DND-41 (cell line): ENCODE measurements around the gene VPS8.

Source experiments
- ATAC-seq: fragments of 200-7000 bp; cut with Tn5 transposase; 3 replicates; pipeline ENCODE4 v1.9.1; 2021; ENCODE audit warnings: low read depth; ENCODE audit not compliant: insufficient read depth
- DNase-seq: peaks from one replicate; pipeline ENCODE4 v3.0.0-alpha.2; 2020
- H2AFZ ChIP-seq: 2 replicates; pipeline ENCODE4 v1.6.0; 2012; ENCODE audit warnings: low read depth, low read length
- H3K27ac ChIP-seq: 2 replicates; pipeline ENCODE4 v1.5.1; 2012; ENCODE audit warnings: low read length, inconsistent platforms
- H3K27me3 ChIP-seq: fragments of 200-600 bp; sonication (generic); 2 replicates; pipeline ENCODE4 v1.6.0; 2012; ENCODE audit warnings: low read length, mild to moderate bottlenecking, inconsistent platforms; ENCODE audit not compliant: insufficient read depth, poor library complexity
- H3K36me3 ChIP-seq: 2 replicates; pipeline ENCODE4 v1.5.1; 2012; ENCODE audit warnings: low read length, inconsistent platforms; ENCODE audit not compliant: insufficient read depth
- H3K4me1 ChIP-seq: 2 replicates; pipeline ENCODE4 v1.5.1; 2012; ENCODE audit warnings: mild to moderate bottlenecking, low read length; ENCODE audit not compliant: insufficient read depth
- H3K4me2 ChIP-seq: 2 replicates; pipeline ENCODE4 v1.6.0; 2012; ENCODE audit warnings: mild to moderate bottlenecking, moderate library complexity, low read length, inconsistent platforms; ENCODE audit not compliant: insufficient read depth
- H3K4me3 ChIP-seq, 2 experiments: fragments of 200-600 bp in 1 of 2; shearing (Covaris generic) in 1 of 2; 2 replicates each; pipeline ENCODE4 v1.5.1; 2012 to 2016; ENCODE audit warnings: inconsistent platforms in 2 of 2, low read length in 2 of 2, mild to moderate bottlenecking in 2 of 2, low read depth in 1 of 2, moderate library complexity in 1 of 2
- H3K79me2 ChIP-seq: 2 replicates; pipeline ENCODE4 v1.6.0; 2012; ENCODE audit warnings: low read length, inconsistent platforms; ENCODE audit not compliant: insufficient read depth
- H3K9ac ChIP-seq: 2 replicates; pipeline ENCODE4 v1.6.0; 2012; ENCODE audit warnings: low read depth, mild to moderate bottlenecking, inconsistent platforms, low read length, moderate library complexity
- H3K9me3 ChIP-seq: 2 replicates; pipeline ENCODE4 v1.5.1; 2012; ENCODE audit warnings: low read length, moderate library complexity, mild to moderate bottlenecking, inconsistent platforms; ENCODE audit not compliant: insufficient read depth, severe bottlenecking
- H4K20me1 ChIP-seq: 2 replicates; pipeline ENCODE4 v1.6.0; 2012; ENCODE audit warnings: low read length; ENCODE audit not compliant: insufficient read depth
- EZH2 ChIP-seq: IDR thresholded peaks from 3 replicates; pipeline ENCODE4 v1.6.1; 2012; ENCODE audit warnings: borderline replicate concordance, low read depth, mild to moderate bottlenecking, moderate library complexity, low read length, inconsistent platforms; ENCODE audit not compliant: severe bottlenecking
- TF ChIP-seq, protein P1 (sequence below): IDR thresholded peaks from 2 replicates; pipeline ENCODE4 v1.5.1; 2012; ENCODE audit warnings: borderline replicate concordance, low read length, moderate library complexity, mild to moderate bottlenecking; ENCODE audit not compliant: poor library complexity, severe bottlenecking; ENCODE audit errors: extremely low read depth

VPS8 gene

DNA sequence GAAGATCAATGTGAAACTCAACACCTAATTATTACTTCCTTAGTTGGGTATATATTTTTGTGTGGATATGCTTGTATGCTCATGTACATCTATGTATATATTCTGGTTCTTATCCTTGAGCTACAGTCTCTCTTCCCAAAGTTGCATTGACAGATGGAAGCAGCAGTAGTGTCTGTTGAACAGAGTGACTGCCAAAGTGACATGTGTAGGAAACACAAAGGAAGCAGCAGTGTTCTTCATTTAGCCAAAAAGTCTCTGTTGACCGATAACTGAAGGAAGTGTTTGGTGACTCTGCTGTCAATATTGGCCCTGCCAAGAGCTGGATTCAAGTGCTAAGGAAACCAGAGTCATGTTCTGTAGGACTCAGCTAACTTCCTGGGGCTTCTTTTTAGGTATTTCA, 217.1 kb downstream of the VPS8 start:
- Histone ChIP-seq H3K27ac (no peak overlapping the region), H3K4me1 (no peaks in the 10 kb centered on the region), H3K4me2 (no peak overlapping the region), H2AFZ (no peak overlapping the region), H3K79me2 (no peaks in the 10 kb centered on the region), H4K20me1 (no peaks in the 10 kb centered on the region), H3K9ac (no peak overlapping the region), H3K27me3 (no peaks in the 10 kb centered on the region), H3K36me3 (no peaks in the 10 kb centered on the region; the same call in 1 of the 2 replicates), H3K9me3 (no peaks in the 10 kb centered on the region), H3K4me3 (no peak overlapping the region)
- DNase-seq (no peak), ATAC-seq (no peak)
- no peak for TF ChIP-seq EZH2
- TF ChIP-seq, protein P1, sequence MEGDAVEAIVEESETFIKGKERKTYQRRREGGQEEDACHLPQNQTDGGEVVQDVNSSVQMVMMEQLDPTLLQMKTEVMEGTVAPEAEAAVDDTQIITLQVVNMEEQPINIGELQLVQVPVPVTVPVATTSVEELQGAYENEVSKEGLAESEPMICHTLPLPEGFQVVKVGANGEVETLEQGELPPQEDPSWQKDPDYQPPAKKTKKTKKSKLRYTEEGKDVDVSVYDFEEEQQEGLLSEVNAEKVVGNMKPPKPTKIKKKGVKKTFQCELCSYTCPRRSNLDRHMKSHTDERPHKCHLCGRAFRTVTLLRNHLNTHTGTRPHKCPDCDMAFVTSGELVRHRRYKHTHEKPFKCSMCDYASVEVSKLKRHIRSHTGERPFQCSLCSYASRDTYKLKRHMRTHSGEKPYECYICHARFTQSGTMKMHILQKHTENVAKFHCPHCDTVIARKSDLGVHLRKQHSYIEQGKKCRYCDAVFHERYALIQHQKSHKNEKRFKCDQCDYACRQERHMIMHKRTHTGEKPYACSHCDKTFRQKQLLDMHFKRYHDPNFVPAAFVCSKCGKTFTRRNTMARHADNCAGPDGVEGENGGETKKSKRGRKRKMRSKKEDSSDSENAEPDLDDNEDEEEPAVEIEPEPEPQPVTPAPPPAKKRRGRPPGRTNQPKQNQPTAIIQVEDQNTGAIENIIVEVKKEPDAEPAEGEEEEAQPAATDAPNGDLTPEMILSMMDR = no peak

DNA sequence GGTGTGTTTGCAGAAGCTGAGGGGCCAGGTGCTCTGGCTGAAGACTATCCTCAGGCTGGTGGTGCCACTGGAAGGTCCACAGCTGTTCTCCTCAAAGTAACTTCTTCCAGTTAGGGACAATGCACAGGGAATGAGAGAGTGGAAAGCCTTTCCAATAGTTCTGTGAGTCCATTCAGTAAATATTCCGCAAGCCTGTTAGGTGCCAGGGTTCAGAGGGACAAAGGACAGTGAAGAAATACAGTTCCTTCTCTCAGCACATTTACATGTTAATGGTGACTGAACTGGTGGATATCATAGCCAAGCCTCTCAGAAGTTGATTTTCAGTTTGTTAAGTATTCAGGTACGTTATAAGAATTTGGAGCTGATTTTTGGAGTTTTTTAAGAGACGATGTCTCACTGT, 218.4 kb downstream of the VPS8 start:
- no peaks in the 10 kb centered on the region for H3K9me3 ChIP-seq
- no peak for TF ChIP-seq EZH2
- TF ChIP-seq, protein P1 = no peak
- no peak overlapping the region for H2AFZ ChIP-seq
- H3K36me3 ChIP-seq = no peaks in the 10 kb centered on the region; the same call in 1 of the 2 replicates
- ATAC-seq (no peak), DNase-seq (no peak)
- H3K79me2 ChIP-seq = no peaks in the 10 kb centered on the region
- no peaks in the 10 kb centered on the region for H3K4me1 ChIP-seq
- H3K27me3 ChIP-seq = no peaks in the 10 kb centered on the region
- H3K9ac ChIP-seq = no peak overlapping the region
- H3K27ac ChIP-seq = no peak overlapping the region
- no peaks in the 10 kb centered on the region for H4K20me1 ChIP-seq
- H3K4me3 ChIP-seq = no peak overlapping the region
- H3K4me2 ChIP-seq = no peak overlapping the region

DNA sequence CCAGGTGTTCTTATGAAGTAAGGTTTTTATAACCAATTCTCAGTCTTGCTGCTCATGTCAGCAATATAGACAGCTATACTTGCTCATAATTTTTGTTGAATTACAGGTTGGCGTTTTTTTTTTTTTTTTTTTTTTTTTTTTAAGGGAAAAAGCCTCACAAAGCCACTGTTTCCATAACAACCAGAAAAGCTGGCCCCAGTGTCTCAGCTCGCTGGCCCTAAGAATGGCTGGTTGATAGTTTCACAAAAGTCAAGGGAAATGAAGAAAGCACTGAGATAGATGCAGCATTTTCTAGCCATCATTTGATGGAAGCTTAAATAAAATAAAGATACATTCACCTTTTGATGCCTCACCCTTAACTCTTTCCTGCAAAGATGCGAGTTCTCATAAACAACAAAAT, 219.0 kb downstream of the VPS8 start:
- Histone ChIP-seq H3K9me3 (no peaks in the 10 kb centered on the region), H3K27me3 (no peaks in the 10 kb centered on the region), H3K79me2 (no peaks in the 10 kb centered on the region), H3K27ac (no peak overlapping the region), H3K36me3 (no peaks in the 10 kb centered on the region; the same call in 1 of the 2 replicates), H3K4me1 (no peaks in the 10 kb centered on the region), H3K4me3 (no peak overlapping the region), H4K20me1 (no peaks in the 10 kb centered on the region), H2AFZ (no peak overlapping the region), H3K9ac (no peak overlapping the region), H3K4me2 (no peak overlapping the region)
- no peak for DNase-seq
- TF ChIP-seq, protein P1 = no peak
- TF ChIP-seq EZH2 = no peak
- no peak for ATAC-seq

DNA sequence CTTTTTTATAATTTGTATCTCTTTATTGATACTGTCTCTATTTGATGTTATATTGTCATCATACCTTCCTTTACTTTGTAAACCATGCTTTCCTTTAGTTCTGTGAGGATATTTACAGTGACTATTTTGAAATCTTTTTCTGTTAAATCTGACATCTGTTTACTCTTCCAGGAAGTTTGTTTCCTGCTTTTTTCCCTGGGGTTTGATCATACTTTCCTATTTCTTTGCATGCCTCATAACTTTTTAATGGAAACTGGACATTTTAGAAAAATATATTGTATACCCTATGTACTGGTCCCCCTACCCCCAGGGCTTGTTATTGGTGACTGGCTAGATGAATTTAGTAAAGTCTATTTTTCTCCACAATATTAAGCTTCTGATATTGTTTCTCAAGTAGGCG, 225.8 kb downstream of the VPS8 start:
- Histone ChIP-seq H3K79me2 (no peaks in the 10 kb centered on the region), H3K4me3 (no peak overlapping the region), H3K36me3 (no peaks in the 10 kb centered on the region), H3K27ac (no peak overlapping the region), H3K4me2 (no peak overlapping the region), H4K20me1 (no peaks in the 10 kb centered on the region), H2AFZ (no peak overlapping the region), H3K9ac (no peak overlapping the region), H3K27me3 (no peaks in the 10 kb centered on the region), H3K9me3 (peaks cover 5% of the 10 kb centered on the region), H3K4me1 (no peaks in the 10 kb centered on the region)
- ATAC-seq (no peak), DNase-seq (no peak)
- no peak for TF ChIP-seq EZH2
- TF ChIP-seq, protein P1 = no peak
